Panc1 (cell line): ENCODE results near the gene DMBX1.

Source experiments
- POLR2AphosphoS5 ChIP-seq: IDR thresholded peaks from 2 replicates; pipeline ENCODE4 v1.6.1; 2012; ENCODE audit warnings: mild to moderate bottlenecking, low read depth, low read length, moderate library complexity
- TF ChIP-seq, protein P1 (sequence below): fragments of 450-650 bp; IDR thresholded peaks from 2 replicates; pipeline ENCODE4 v1.5.1; 2017; ENCODE audit warnings: mild to moderate bottlenecking

DNA sequence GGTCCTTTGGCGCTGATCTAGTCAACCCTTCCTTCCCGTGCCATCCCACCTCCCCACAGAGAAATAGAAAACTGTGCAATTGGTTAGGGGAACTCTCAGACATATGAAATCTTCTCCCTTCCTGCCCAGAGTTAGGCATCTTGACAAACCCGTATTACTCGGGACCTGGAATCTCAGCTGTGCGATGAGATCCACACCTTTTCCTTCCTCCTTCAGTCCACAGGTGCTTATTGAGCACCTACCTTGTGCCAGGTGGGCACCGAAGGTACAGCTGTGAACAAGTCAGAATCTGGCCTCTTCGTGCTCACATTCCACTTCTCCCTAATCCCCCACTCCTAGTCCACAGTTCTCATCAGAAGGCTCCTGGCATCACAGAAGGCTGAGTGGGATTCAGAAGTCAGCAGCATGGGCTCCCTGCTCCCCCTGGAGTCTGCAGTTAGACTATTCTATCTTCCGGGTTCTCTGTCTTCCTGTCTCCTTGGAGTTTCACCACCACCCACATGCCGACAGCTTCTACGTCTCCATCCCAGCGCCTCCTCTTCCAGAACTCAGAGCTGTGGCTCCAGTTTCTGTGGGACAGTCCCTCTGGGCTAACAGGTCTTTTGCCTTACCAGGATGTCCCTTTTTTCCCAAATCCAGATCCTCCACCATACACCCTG is 38.8 kb downstream of the DMBX1 start:
- TF ChIP-seq, protein P1, sequence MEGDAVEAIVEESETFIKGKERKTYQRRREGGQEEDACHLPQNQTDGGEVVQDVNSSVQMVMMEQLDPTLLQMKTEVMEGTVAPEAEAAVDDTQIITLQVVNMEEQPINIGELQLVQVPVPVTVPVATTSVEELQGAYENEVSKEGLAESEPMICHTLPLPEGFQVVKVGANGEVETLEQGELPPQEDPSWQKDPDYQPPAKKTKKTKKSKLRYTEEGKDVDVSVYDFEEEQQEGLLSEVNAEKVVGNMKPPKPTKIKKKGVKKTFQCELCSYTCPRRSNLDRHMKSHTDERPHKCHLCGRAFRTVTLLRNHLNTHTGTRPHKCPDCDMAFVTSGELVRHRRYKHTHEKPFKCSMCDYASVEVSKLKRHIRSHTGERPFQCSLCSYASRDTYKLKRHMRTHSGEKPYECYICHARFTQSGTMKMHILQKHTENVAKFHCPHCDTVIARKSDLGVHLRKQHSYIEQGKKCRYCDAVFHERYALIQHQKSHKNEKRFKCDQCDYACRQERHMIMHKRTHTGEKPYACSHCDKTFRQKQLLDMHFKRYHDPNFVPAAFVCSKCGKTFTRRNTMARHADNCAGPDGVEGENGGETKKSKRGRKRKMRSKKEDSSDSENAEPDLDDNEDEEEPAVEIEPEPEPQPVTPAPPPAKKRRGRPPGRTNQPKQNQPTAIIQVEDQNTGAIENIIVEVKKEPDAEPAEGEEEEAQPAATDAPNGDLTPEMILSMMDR = peak; percentile 69
- no peak for TF ChIP-seq POLR2AphosphoS5
